RWPE2 (cell line): ENCODE data around the gene DPH6.

Source experiments
- ATAC-seq: fragments of 200-7000 bp; cut with Tn5 transposase; 3 replicates; pipeline ENCODE4 v1.9.1; 2021; ENCODE audit warnings: low read depth
- DNase-seq: peaks from one replicate; pipeline ENCODE4 v3.0.0-alpha.2; 2020; ENCODE audit warnings: low spot score
- H3K27ac ChIP-seq: fragments of 450-650 bp; 2 replicates; pipeline ENCODE4 v1.5.1; 2017; ENCODE audit warnings: mild to moderate bottlenecking; ENCODE audit not compliant: poor library complexity, severe bottlenecking
- H3K27me3 ChIP-seq: fragments of 250-450 bp; sonication (Bioruptor Pico); 2 replicates; pipeline ENCODE4 v1.5.1; 2021; ENCODE audit warnings: mild to moderate bottlenecking, moderate library complexity; ENCODE audit not compliant: insufficient read depth, poor library complexity, severe bottlenecking
- H3K36me3 ChIP-seq: fragments of 250-450 bp; sonication (Bioruptor Pico); 2 replicates; pipeline ENCODE4 v1.5.1; 2020; ENCODE audit warnings: low read depth, mild to moderate bottlenecking, moderate library complexity
- H3K4me1 ChIP-seq: fragments of 250-450 bp; sonication (Bioruptor Pico); 2 replicates; pipeline ENCODE4 v1.5.1; 2021; ENCODE audit warnings: mild to moderate bottlenecking, moderate library complexity; ENCODE audit not compliant: insufficient read depth, poor library complexity, severe bottlenecking
- H3K4me3 ChIP-seq: fragments of 250-450 bp; sonication (Bioruptor Pico); 2 replicates; pipeline ENCODE4 v1.5.1; 2021; ENCODE audit warnings: mild to moderate bottlenecking, moderate library complexity; ENCODE audit not compliant: severe bottlenecking
- H3K9me3 ChIP-seq: fragments of 250-450 bp; sonication (Bioruptor Pico); 2 replicates; pipeline ENCODE4 v1.5.1; 2021; ENCODE audit warnings: mild to moderate bottlenecking, moderate library complexity; ENCODE audit not compliant: severe bottlenecking
- CTCF ChIP-seq: fragments of 450-650 bp; IDR thresholded peaks from one replicate; pipeline ENCODE4 v1.5.1; 2017; ENCODE audit warnings: mild to moderate bottlenecking, moderate library complexity; ENCODE audit not compliant: poor library complexity, severe bottlenecking

The DPH6 gene

GRCh38 chr15:35362195-35362829, 183.7 kb downstream of the DPH6 start:
- peaks cover 10% of the 10 kb centered on the region for H3K9me3 ChIP-seq
- no peak for DNase-seq

GRCh38 chr15:35358824-35359223, 187.1 kb downstream of the DPH6 start:
- no peaks in the 10 kb centered on the region for H3K27me3 ChIP-seq
- H3K9me3 ChIP-seq: peaks cover 14% of the 10 kb centered on the region
- H3K36me3 ChIP-seq: no peaks in the 10 kb centered on the region
- TF ChIP-seq CTCF: no peak
- H3K27ac ChIP-seq: no peak overlapping the region
- H3K4me1 ChIP-seq: no peaks in the 10 kb centered on the region
- no peak for DNase-seq
- no peak overlapping the region for H3K4me3 ChIP-seq
- no peak for ATAC-seq

More at GRCh38 chr15:35362195-35362829, 183.7 kb downstream of the DPH6 start:
- H3K36me3 ChIP-seq: no peaks in the 10 kb centered on the region
- no peaks in the 10 kb centered on the region for H3K27me3 ChIP-seq
- no peak for TF ChIP-seq CTCF
- no peak for ATAC-seq
- H3K4me3 ChIP-seq: no peak overlapping the region
- no peaks in the 10 kb centered on the region for H3K4me1 ChIP-seq
- no peak overlapping the region for H3K27ac ChIP-seq

- Histone ChIP-seq H3K4me3 (no peak overlapping the region), H3K27ac (peak overlapping the region; percentile 46), H3K4me1 (peaks cover 15% of the 10 kb centered on the region), H3K36me3 (no peaks in the 10 kb centered on the region), H3K27me3 (no peaks in the 10 kb centered on the region), H3K9me3 (no peaks in the 10 kb centered on the region)
- ATAC-seq: no peak
- no peak for DNase-seq
- TF ChIP-seq CTCF: no peak
These were observed 194.9 kb downstream of the DPH6 start for GRCh38 chr15:35351059-35351458.

GRCh38 chr15:35349916-35350315, 196.0 kb downstream of the DPH6 start:
- Histone ChIP-seq H3K27ac (peak overlapping the region; percentile 46), H3K36me3 (no peaks in the 10 kb centered on the region)
- no peak for TF ChIP-seq CTCF

GRCh38 chr15:35330916-35331315, 215.0 kb downstream of the DPH6 start:
- H3K4me3 ChIP-seq: no peak overlapping the region
- H3K9me3 ChIP-seq: no peaks in the 10 kb centered on the region
- no peak for DNase-seq

More at GRCh38 chr15:35349916-35350315, 196.0 kb downstream of the DPH6 start:
- ATAC-seq: peak; percentile 91
- peaks cover 15% of the 10 kb centered on the region for H3K4me1 ChIP-seq
- no peak overlapping the region for H3K4me3 ChIP-seq
- H3K9me3 ChIP-seq: no peaks in the 10 kb centered on the region
- no peak for DNase-seq
- no peaks in the 10 kb centered on the region for H3K27me3 ChIP-seq

More at GRCh38 chr15:35330916-35331315, 215.0 kb downstream of the DPH6 start:
- ATAC-seq: no peak
- TF ChIP-seq CTCF: no peak
- no peaks in the 10 kb centered on the region for H3K36me3 ChIP-seq
- H3K27me3 ChIP-seq: no peaks in the 10 kb centered on the region
- H3K27ac ChIP-seq: no peak overlapping the region
- no peaks in the 10 kb centered on the region for H3K4me1 ChIP-seq
